ENCODE data around the gene PLAAT4. TPM values are rescaled to one million over a fixed set of nuclear protein-coding genes. Genes with fewer than 3 reads are reported as not detected.

PLAAT4 gene
- total and polyA plus RNA-seq, 2 donors (not counting 3 experiments of a cell fraction or from before 2014, with no cell fraction given): 0.95 to 1.7 TPM

- BruUV-seq (replicated peaks): no TSS peak
- Histone ChIP-seq H3K27me3 (ENCODE audit: control insufficient read depth in 2 of 2, insufficient read depth in 2 of 2, low read length in 2 of 2) (no peaks in the 10 kb centered on the region), H3K4me2 (ENCODE audit: insufficient read depth, low read length) (no peak overlapping the region), H3K9me3 (replicated peaks; ENCODE audit: control insufficient read depth, insufficient read depth, low read length) (no peaks in the 10 kb centered on the region), H2AFZ (ENCODE audit: low read depth, low read length) (no peak overlapping the region), H3K79me2 (ENCODE audit: control insufficient read depth, insufficient read depth, low read length) (no peaks in the 10 kb centered on the region), H3K27ac (ENCODE audit: insufficient read depth, low read depth, low read length) (no peak overlapping the region), H3K9me1 (replicated peaks; ENCODE audit: control insufficient read depth, extremely low read depth, insufficient read depth, low read length) (no peaks in the 10 kb centered on the region), H3K4me1 (ENCODE audit: control insufficient read depth, extremely low read depth, insufficient read depth, low read length) (no peaks in the 10 kb centered on the region), H3K36me3 (ENCODE audit: control insufficient read depth in 2 of 2, extremely low read depth in 1 of 2, insufficient read depth in 2 of 2, low read length in 2 of 2) (no peaks in the 10 kb centered on the region), H3K4me3 (replicated peaks in 1 of 3; ENCODE audit: insufficient read depth in 1 of 3, low read depth in 1 of 3, low read length in 3 of 3) (no peak overlapping the region), H3K9ac (replicated peaks; ENCODE audit: extremely low read depth, insufficient read depth, low read length) (no peak overlapping the region), H4K20me1 (replicated peaks; ENCODE audit: control insufficient read depth, extremely low read depth, insufficient read depth, low read length) (no peaks in the 10 kb centered on the region)
- dilution Hi-C loops (cut with MboI; ENCODE audit: extremely low pct_ligation_motif_present, low sequenced_read_pairs) (no loop called here), intact Hi-C loops (cut with micrococcal nuclease) (no loop called here)
- TF ChIP-seq JUN (IDR thresholded peaks at IDR 0.05; ENCODE audit: borderline replicate concordance, insufficient read depth, insufficient read length, low read depth): no peak
- no peak for TF ChIP-seq FOS (IDR thresholded peaks at IDR 0.05; ENCODE audit: borderline replicate concordance, insufficient read depth, low read length)
- no peak for TF ChIP-seq POLR2A (IDR thresholded peaks at IDR 0.05; ENCODE audit: low read depth, low read length)
- TF ChIP-seq EZH2 (IDR thresholded peaks at IDR 0.05; ENCODE audit: borderline replicate concordance, low read depth, low read length, severe bottlenecking): no peak
- no peak for DNase-seq (ENCODE audit: low read depth, low spot score)
- FAIRE-seq: no peak
- ChIA-PET POLR2A (no interaction called here), CTCF (interaction anchor here (1.2 kb wide), 1 partner anchor 9 kb away, joined by 5 read pairs; no protein-coding TSS in a partner anchor)
These were observed 23.8 kb upstream of the PLAAT4 start for GRCh38 chr11:63512816-63513215.

DNA sequence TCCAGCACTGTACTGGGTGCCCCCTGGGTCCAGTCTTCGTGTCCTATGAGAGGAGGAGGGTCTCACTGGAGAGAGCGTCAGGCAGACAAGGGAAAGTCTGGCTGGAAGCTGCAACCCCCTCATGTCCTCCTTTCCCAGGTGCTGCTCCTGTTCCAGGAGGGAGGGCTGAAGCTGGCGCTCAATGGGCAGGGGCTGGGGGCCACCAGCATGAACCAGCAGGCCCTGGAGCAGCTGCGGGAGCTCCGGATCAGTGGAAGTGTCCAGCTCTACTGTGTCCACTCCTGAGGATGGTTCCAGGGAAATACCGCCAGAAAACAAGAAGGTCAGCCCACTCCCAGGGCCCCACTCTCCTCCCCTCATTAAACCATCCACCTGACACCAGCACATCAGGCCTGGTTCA, 20.5 kb upstream of the PLAAT4 start:
- dilution Hi-C loops (cut with MboI; ENCODE audit: extremely low pct_ligation_motif_present, low sequenced_read_pairs): no loop called here
- Histone ChIP-seq H3K9ac (replicated peaks; ENCODE audit: extremely low read depth, insufficient read depth, low read length) (no peak overlapping the region), H3K27ac (ENCODE audit: insufficient read depth, low read depth, low read length) (no peak overlapping the region), H3K36me3 (ENCODE audit: control insufficient read depth in 2 of 2, extremely low read depth in 1 of 2, insufficient read depth in 2 of 2, low read length in 2 of 2) (no peaks in the 10 kb centered on the region), H3K4me2 (ENCODE audit: insufficient read depth, low read length) (no peak overlapping the region), H3K9me1 (replicated peaks; ENCODE audit: control insufficient read depth, extremely low read depth, insufficient read depth, low read length) (no peaks in the 10 kb centered on the region), H3K27me3 (ENCODE audit: control insufficient read depth in 2 of 2, insufficient read depth in 2 of 2, low read length in 2 of 2) (no peaks in the 10 kb centered on the region), H3K9me3 (replicated peaks; ENCODE audit: control insufficient read depth, insufficient read depth, low read length) (no peaks in the 10 kb centered on the region), H4K20me1 (replicated peaks; ENCODE audit: control insufficient read depth, extremely low read depth, insufficient read depth, low read length) (no peaks in the 10 kb centered on the region), H3K4me3 (replicated peaks in 1 of 3; ENCODE audit: insufficient read depth in 1 of 3, low read depth in 1 of 3, low read length in 3 of 3) (no peak overlapping the region), H2AFZ (ENCODE audit: low read depth, low read length) (no peak overlapping the region), H3K4me1 (ENCODE audit: control insufficient read depth, extremely low read depth, insufficient read depth, low read length) (no peaks in the 10 kb centered on the region), H3K79me2 (ENCODE audit: control insufficient read depth, insufficient read depth, low read length) (no peaks in the 10 kb centered on the region)
- no peak for DNase-seq (ENCODE audit: low read depth, low spot score)
- ChIA-PET CTCF (interaction anchor here (1.8 kb wide), 1 partner anchor 37 kb away, joined by 4 read pairs; no protein-coding TSS in a partner anchor), POLR2A (no interaction called here)
- TF ChIP-seq JUN (IDR thresholded peaks at IDR 0.05; ENCODE audit: borderline replicate concordance, insufficient read depth, insufficient read length, low read depth): no peak
- TF ChIP-seq POLR2A (IDR thresholded peaks at IDR 0.05; ENCODE audit: low read depth, low read length): no peak
- no peak for TF ChIP-seq EZH2 (IDR thresholded peaks at IDR 0.05; ENCODE audit: borderline replicate concordance, low read depth, low read length, severe bottlenecking)
- no TSS peak for BruUV-seq (replicated peaks)
- intact Hi-C loops (cut with micrococcal nuclease): no loop called here
- no peak for FAIRE-seq
